Measurements from ENCODE around the gene RBM43.

Gene RBM43

DNA sequence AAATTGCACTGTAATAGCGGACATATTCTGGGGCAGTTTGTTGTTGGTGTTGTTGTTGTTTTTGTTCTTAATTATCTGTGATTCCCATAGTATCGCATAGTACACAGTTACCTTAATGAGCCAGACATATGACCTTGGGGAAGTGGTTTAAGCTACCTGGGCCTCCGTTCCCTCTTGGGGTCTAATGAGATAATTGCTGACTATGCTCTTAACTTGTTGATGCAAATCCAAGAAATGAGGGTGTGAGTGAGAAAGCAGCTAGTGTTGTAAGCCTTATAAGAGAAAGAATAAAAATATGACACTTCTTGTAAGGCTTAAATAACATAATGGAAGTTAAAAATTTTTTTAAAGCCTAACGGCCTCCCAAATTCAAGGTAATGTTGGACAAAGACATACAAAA lies 20.7 kb upstream of the RBM43 start:
- no peak for TF ChIP-seq KLF9 (tag by site-specific recombination; IDR thresholded peaks at IDR 0.05; ENCODE audit: low read depth)
- no peak for TF ChIP-seq RBAK (tag by site-specific recombination; IDR thresholded peaks at IDR 0.05)
- no peak for TF ChIP-seq KLF1 (tag by site-specific recombination; IDR thresholded peaks at IDR 0.05)
- ChIA-PET POLR2A (no interaction called here), CTCF (interaction anchor here (0.6 kb wide), 1 partner anchor 1458 kb away, joined by 3 read pairs; no protein-coding TSS in a partner anchor)
- H3K36me3 ChIP-seq (ENCODE audit: control insufficient read depth in 2 of 2, insufficient read depth in 1 of 2, low read length in 2 of 2): no peaks in the 10 kb centered on the region
- H3K9me3 ChIP-seq (ENCODE audit: control insufficient read depth, insufficient read depth, low read depth, low read length): no peaks in the 10 kb centered on the region
- no peak overlapping the region for H3K27ac ChIP-seq (ENCODE audit: extremely low read depth, low read depth, low read length)
- no peak overlapping the region for H3K4me3 ChIP-seq (ENCODE audit: low read depth, low read length)
- H3K4me1 ChIP-seq (ENCODE audit: control insufficient read depth, insufficient read depth, low read length): no peaks in the 10 kb centered on the region

DNA sequence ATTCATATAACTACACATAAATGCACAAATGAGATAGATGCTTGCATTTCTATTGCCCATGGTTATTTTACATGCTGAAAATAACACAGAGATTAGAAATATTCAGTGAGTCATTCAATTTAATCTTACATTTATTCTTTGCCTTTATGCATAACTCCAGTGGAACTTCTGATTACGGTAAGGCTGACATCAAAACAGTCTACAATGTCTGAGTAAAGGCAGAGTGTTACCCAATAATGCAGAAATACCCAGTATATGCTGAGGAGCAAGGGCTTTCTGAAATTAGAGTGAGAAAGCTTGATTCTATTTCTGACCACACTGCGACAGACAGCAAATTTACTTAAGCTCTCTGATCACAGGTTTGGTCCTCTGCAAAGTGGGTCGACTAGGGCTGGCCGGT lies 18.6 kb upstream of the RBM43 start:
- TF ChIP-seq ZSCAN30 (tag by site-specific recombination; IDR thresholded peaks at IDR 0.05) (no peak), TRIM28 (IDR thresholded peaks at IDR 0.05; ENCODE audit: borderline replicate concordance, low read length) (no peak), ZNF510 (tag by site-specific recombination; IDR thresholded peaks at IDR 0.05; ENCODE audit: insufficient replicate concordance) (no peak), RBAK (tag by site-specific recombination; IDR thresholded peaks at IDR 0.05) (no peak), IKZF3 (tag by site-specific recombination; IDR thresholded peaks at IDR 0.05) (no peak), ZIC2 (tag by site-specific recombination; IDR thresholded peaks at IDR 0.05) (no peak), MEIS1 (CRISPR knock-in tag; IDR thresholded peaks at IDR 0.05; ENCODE audit: borderline replicate concordance) (no peak), ZSCAN23 (tag by site-specific recombination; IDR thresholded peaks at IDR 0.05) (no peak), MYNN (tag by site-specific recombination; IDR thresholded peaks at IDR 0.05; ENCODE audit: borderline replicate concordance) (no peak), ZNF660 (tag by site-specific recombination; IDR thresholded peaks at IDR 0.05) (no peak), ZNF677 (tag by site-specific recombination; IDR thresholded peaks at IDR 0.05) (no peak), GFI1B (tag by site-specific recombination; IDR thresholded peaks at IDR 0.05) (no peak), ZNF610 (tag by site-specific recombination; IDR thresholded peaks at IDR 0.05; ENCODE audit: borderline replicate concordance) (no peak), TCF7L2 (IDR thresholded peaks at IDR 0.05; ENCODE audit: borderline replicate concordance, low read depth, low read length) (no peak)
- TF ChIP-seq, protein P1, sequence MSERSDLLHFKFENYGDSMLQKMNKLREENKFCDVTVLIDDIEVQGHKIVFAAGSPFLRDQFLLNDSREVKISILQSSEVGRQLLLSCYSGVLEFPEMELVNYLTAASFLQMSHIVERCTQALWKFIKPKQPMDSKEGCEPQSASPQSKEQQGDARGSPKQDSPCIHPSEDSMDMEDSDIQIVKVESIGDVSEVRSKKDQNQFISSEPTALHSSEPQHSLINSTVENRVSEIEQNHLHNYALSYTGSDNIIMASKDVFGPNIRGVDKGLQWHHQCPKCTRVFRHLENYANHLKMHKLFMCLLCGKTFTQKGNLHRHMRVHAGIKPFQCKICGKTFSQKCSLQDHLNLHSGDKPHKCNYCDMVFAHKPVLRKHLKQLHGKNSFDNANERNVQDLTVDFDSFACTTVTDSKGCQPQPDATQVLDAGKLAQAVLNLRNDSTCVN (tag by site-specific recombination; optimal IDR thresholded peaks at IDR 0.05): no peak
- TF ChIP-seq, protein P2, sequence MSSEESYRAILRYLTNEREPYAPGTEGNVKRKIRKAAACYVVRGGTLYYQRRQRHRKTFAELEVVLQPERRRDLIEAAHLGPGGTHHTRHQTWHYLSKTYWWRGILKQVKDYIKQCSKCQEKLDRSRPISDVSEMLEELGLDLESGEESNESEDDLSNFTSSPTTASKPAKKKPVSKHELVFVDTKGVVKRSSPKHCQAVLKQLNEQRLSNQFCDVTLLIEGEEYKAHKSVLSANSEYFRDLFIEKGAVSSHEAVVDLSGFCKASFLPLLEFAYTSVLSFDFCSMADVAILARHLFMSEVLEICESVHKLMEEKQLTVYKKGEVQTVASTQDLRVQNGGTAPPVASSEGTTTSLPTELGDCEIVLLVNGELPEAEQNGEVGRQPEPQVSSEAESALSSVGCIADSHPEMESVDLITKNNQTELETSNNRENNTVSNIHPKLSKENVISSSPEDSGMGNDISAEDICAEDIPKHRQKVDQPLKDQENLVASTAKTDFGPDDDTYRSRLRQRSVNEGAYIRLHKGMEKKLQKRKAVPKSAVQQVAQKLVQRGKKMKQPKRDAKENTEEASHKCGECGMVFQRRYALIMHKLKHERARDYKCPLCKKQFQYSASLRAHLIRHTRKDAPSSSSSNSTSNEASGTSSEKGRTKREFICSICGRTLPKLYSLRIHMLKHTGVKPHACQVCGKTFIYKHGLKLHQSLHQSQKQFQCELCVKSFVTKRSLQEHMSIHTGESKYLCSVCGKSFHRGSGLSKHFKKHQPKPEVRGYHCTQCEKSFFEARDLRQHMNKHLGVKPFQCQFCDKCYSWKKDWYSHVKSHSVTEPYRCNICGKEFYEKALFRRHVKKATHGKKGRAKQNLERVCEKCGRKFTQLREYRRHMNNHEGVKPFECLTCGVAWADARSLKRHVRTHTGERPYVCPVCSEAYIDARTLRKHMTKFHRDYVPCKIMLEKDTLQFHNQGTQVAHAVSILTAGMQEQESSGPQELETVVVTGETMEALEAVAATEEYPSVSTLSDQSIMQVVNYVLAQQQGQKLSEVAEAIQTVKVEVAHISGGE (tag by site-specific recombination; conservative IDR thresholded peaks at IDR 0.05; ENCODE audit: low read depth): no peak
- H3K36me3 ChIP-seq (ENCODE audit: control insufficient read depth in 2 of 2, insufficient read depth in 1 of 2, low read length in 2 of 2): no peaks in the 10 kb centered on the region
- ChIA-PET POLR2A (no interaction called here), CTCF (interaction anchor here (0.6 kb wide), 1 partner anchor 158 kb away, joined by 3 read pairs; no protein-coding TSS in a partner anchor)
- no peaks in the 10 kb centered on the region for H3K4me1 ChIP-seq (ENCODE audit: control insufficient read depth, insufficient read depth, low read length)
- no peaks in the 10 kb centered on the region for H3K9me3 ChIP-seq (ENCODE audit: control insufficient read depth, insufficient read depth, low read depth, low read length)
- H3K27ac ChIP-seq (ENCODE audit: extremely low read depth, low read depth, low read length): no peak overlapping the region
- H3K4me3 ChIP-seq (ENCODE audit: low read depth, low read length): no peak overlapping the region

DNA sequence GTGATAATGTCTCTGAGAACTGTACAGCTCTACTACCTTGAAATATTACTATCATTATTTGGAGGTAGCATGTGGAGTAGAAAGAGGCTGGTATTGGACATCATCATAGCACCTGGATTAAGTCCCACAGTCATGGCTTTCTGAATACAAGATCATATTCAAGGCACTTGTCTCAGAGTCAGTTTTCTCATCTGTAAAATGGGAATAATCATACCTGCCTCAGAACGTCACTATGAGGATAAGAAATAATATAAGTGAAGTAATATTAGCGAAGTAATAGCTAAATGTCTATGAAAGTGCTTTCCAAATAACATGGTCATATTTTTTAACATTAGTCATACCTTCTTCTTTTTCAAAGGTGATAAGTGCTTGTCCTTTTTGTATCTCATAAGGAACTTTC lies 16.8 kb upstream of the RBM43 start:
- Histone ChIP-seq H3K4me3 (ENCODE audit: low read depth, low read length) (no peak overlapping the region), H3K4me1 (ENCODE audit: control insufficient read depth, insufficient read depth, low read length) (no peaks in the 10 kb centered on the region), H3K9me3 (ENCODE audit: control insufficient read depth, insufficient read depth, low read depth, low read length) (no peaks in the 10 kb centered on the region), H3K36me3 (ENCODE audit: control insufficient read depth in 2 of 2, insufficient read depth in 1 of 2, low read length in 2 of 2) (no peaks in the 10 kb centered on the region), H3K27ac (ENCODE audit: extremely low read depth, low read depth, low read length) (no peak overlapping the region)
- ChIA-PET CTCF (interaction anchor here (0.6 kb wide), 1 partner anchor 190 kb away, joined by 3 read pairs; no protein-coding TSS in a partner anchor), POLR2A (no interaction called here)
- no peak for TF ChIP-seq ZNF202 (tag by site-specific recombination; IDR thresholded peaks at IDR 0.05; ENCODE audit: borderline replicate concordance)
- TF ChIP-seq, protein P3, sequence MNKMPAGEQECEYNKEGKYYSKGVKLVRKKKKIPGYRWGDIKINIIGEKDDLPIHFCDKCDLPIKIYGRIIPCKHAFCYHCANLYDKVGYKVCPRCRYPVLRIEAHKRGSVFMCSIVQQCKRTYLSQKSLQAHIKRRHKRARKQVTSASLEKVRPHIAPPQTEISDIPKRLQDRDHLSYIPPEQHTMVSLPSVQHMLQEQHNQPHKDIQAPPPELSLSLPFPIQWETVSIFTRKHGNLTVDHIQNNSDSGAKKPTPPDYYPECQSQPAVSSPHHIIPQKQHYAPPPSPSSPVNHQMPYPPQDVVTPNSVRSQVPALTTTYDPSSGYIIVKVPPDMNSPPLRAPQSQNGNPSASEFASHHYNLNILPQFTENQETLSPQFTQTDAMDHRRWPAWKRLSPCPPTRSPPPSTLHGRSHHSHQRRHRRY (tag by site-specific recombination; IDR thresholded peaks at IDR 0.05): no peak
- TF ChIP-seq, protein P4, sequence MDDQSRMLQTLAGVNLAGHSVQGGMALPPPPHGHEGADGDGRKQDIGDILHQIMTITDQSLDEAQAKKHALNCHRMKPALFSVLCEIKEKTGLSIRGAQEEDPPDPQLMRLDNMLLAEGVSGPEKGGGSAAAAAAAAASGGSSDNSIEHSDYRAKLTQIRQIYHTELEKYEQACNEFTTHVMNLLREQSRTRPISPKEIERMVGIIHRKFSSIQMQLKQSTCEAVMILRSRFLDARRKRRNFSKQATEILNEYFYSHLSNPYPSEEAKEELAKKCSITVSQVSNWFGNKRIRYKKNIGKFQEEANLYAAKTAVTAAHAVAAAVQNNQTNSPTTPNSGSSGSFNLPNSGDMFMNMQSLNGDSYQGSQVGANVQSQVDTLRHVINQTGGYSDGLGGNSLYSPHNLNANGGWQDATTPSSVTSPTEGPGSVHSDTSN (CRISPR knock-in tag; IDR thresholded peaks at IDR 0.05): no peak
- TF ChIP-seq ZNF707 (tag by site-specific recombination; IDR thresholded peaks at IDR 0.05): no peak
- TF ChIP-seq, protein P5, sequence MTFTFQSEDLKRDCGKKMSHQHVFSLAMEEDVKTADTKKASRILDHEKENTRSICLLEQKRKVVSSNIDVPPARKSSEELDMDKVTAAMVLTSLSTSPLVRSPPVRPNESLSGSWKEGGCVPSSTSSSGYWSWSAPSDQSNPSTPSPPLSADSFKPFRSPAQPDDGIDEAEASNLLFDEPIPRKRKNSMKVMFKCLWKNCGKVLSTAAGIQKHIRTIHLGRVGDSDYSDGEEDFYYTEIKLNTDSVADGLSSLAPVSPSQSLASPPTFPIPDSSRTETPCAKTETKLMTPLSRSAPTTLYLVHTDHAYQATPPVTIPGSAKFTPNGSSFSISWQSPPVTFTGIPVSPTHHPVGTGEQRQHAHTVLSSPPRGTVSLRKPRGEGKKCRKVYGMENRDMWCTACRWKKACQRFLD (tag by site-specific recombination; IDR thresholded peaks at IDR 0.05): no peak

Measured in HEK293 (cell line).